ENCODE measurements around the gene NUP210L. TPM values are rescaled to one million over a fixed set of nuclear protein-coding genes. Genes with fewer than 3 reads are reported as not detected.

The NUP210L gene
- not detected in 2 replicates for total RNA-seq

GRCh38 chr1:154154534-154155191 lies at the start of gene NUP210L:
Gene NUP210L (minus strand): TSS chr1:154155073.

GRCh38 chr1:154191990-154192461 lies 37.2 kb upstream of the NUP210L start, which contains the start of gene TPM3:
Gene TPM3 (minus strand): TSS chr1:154192100. CDS start chr1:154192018, 82 bp downstream.

GRCh38 chr1:153990468-153991150 lies 164.3 kb downstream of the NUP210L start, which contains the start of gene RPS27:
Gene RPS27 (plus strand): TSS chr1:153990762. CDS start chr1:153990797, 35 bp downstream.

GRCh38 chr1:153985941-153986761 lies 168.7 kb downstream of the NUP210L start, which contains the start of gene RAB13:
Gene RAB13 (minus strand): TSS chr1:153986339. CDS start chr1:153986236, 103 bp downstream.

GRCh38 chr1:153977250-153978240 lies 177.3 kb downstream of the NUP210L start, which contains the start of gene JTB:
Gene JTB (minus strand): TSS chr1:153977674. CDS start chr1:153977252, 422 bp downstream.

GRCh38 chr1:153967107-153967999 lies 187.5 kb downstream of the NUP210L start, which contains the start of gene CREB3L4:
Gene CREB3L4 (plus strand): TSS chr1:153967902. CDS start chr1:153968526, 624 bp downstream.

GRCh38 chr1:153963030-153963849 lies 191.6 kb downstream of the NUP210L start, which contains the start of gene SLC39A1:
Gene SLC39A1 (minus strand): TSS chr1:153963537. CDS start chr1:153962715, 822 bp downstream.

GRCh38 chr1:153958111-153958960 lies 196.5 kb downstream of the NUP210L start, which contains the start of gene CRTC2:
Gene CRTC2 (minus strand): TSS chr1:153958612. CDS start chr1:153958497, 115 bp downstream.

GRCh38 chr1:153946622-153947241 lies 208.1 kb downstream of the NUP210L start, which contains the start of gene DENND4B:
Gene DENND4B (minus strand): TSS chr1:153946718. CDS start chr1:153944374, 2,344 bp downstream.

Other genes with a start within 250 kb of the NUP210L start
- gene GATAD2B, start 232.1 kb downstream of the NUP210L start, total RNA-seq: 12.1 and 12.7 TPM in 2 replicates
- 22.8 and 25.6 TPM in 2 replicates for gene DENND4B, start 208.4 kb downstream of the NUP210L start, total RNA-seq
- gene CRTC2, start 196.5 kb downstream of the NUP210L start, total RNA-seq: 14.2 and 15.3 TPM in 2 replicates
- 142 and 244 TPM in 2 replicates for gene SLC39A1, start 191.5 kb downstream of the NUP210L start, total RNA-seq
- 10.4 and 10.8 TPM in 2 replicates for gene CREB3L4, start 187.2 kb downstream of the NUP210L start, total RNA-seq
- 174 and 188 TPM in 2 replicates for gene JTB, start 177.4 kb downstream of the NUP210L start, total RNA-seq
- gene RAB13, start 168.7 kb downstream of the NUP210L start, total RNA-seq: 23.3 and 38.2 TPM in 2 replicates
- gene RPS27, start 164.3 kb downstream of the NUP210L start, total RNA-seq: 1,375 and 1,653 TPM in 2 replicates
- gene TPM3, start 37.0 kb upstream of the NUP210L start, total RNA-seq: 114 and 387 TPM in 2 replicates
- not detected in 2 replicates for gene CFAP141, start 51.3 kb upstream of the NUP210L start, total RNA-seq
- gene UBAP2L, start 65.9 kb upstream of the NUP210L start, total RNA-seq: 74.6 and 74.8 TPM in 2 replicates
- 80.0 and 124 TPM in 2 replicates for gene HAX1, start 117.6 kb upstream of the NUP210L start, total RNA-seq
- gene AQP10, start 166.0 kb upstream of the NUP210L start, total RNA-seq: not detected in 2 replicates
- gene ATP8B2, start 170.5 kb upstream of the NUP210L start, total RNA-seq: 48.9 and 56.2 TPM in 2 replicates